Measurements from ENCODE around the gene FARS2. TPM values are rescaled to one million over a fixed set of nuclear protein-coding genes. Genes with fewer than 3 reads are reported as not detected.

The FARS2 gene
- total and polyA plus RNA-seq, 4 donors: 6.3 to 14.2 (median 10.5) TPM

GRCh38 chr6:5499644-5500306, 238.5 kb downstream of the FARS2 start:
- H3K36me3 ChIP-seq (ENCODE audit: control insufficient read depth in 1 of 2, insufficient read depth in 2 of 2, low read length in 1 of 2): no peaks in the 10 kb centered on the region
- H3K9me3 ChIP-seq (ENCODE audit: control insufficient read depth, low read length): no peaks in the 10 kb centered on the region
- WGBS, 2 donors: 25 to 31% methylated on average over 6 of the region's 6 CpGs
- H3K27me3 ChIP-seq (ENCODE audit: control insufficient read depth in 1 of 2, insufficient read depth in 2 of 2, low read length in 1 of 2): no peaks in the 10 kb centered on the region
- no peak overlapping the region for H3K27ac ChIP-seq (ENCODE audit: low read depth in 1 of 2, low read length in 2 of 2)
- H3K4me3 ChIP-seq (ENCODE audit: low read length in 2 of 2): no peak overlapping the region
- intact Hi-C loops (cut with DNase I): loop anchor here in 1 of 2 donors (10.0 kb wide), 1 partner anchor 265 kb away; no protein-coding TSS in a partner anchor
- DNase-seq: no peak
- peaks cover 0 to 3% of the 10 kb centered on the region in 2 donors for H3K4me1 ChIP-seq (ENCODE audit: control insufficient read depth in 1 of 2, insufficient read depth in 2 of 2, low read length in 2 of 2)
- ATAC-seq (ENCODE audit: low FRiP score): no peak

- Histone ChIP-seq H3K4me3 (ENCODE audit: low read length in 2 of 2) (no peak overlapping the region), H3K36me3 (ENCODE audit: control insufficient read depth in 1 of 2, insufficient read depth in 2 of 2, low read length in 1 of 2) (no peaks in the 10 kb centered on the region), H3K4me1 (ENCODE audit: control insufficient read depth in 1 of 2, insufficient read depth in 2 of 2, low read length in 2 of 2) (peaks cover 0 to 3% of the 10 kb centered on the region in 2 donors), H3K27ac (ENCODE audit: low read depth in 1 of 2, low read length in 2 of 2) (no peak overlapping the region), H3K27me3 (ENCODE audit: control insufficient read depth in 1 of 2, insufficient read depth in 2 of 2, low read length in 1 of 2) (no peaks in the 10 kb centered on the region), H3K9me3 (ENCODE audit: control insufficient read depth, low read length) (no peaks in the 10 kb centered on the region)
- intact Hi-C loops (cut with DNase I): no loop called here
- 90 to 94% methylated on average over 3 of the region's 3 CpGs for WGBS, 2 donors
- DNase-seq (no peak), ATAC-seq (ENCODE audit: low FRiP score) (no peak)
Measured at GRCh38 chr6:5501837-5502236, 240.5 kb downstream of the FARS2 start.

- WGBS, 2 donors: 97 to 98% methylated on average over 1 of the region's 1 CpG
- no peak overlapping the region for H3K4me3 ChIP-seq (ENCODE audit: low read length in 2 of 2)
- no peaks in the 10 kb centered on the region for H3K36me3 ChIP-seq (ENCODE audit: control insufficient read depth in 1 of 2, insufficient read depth in 2 of 2, low read length in 1 of 2)
- H3K27me3 ChIP-seq (ENCODE audit: control insufficient read depth in 1 of 2, insufficient read depth in 2 of 2, low read length in 1 of 2): no peaks in the 10 kb centered on the region
- intact Hi-C loops (cut with DNase I): no loop called here
- no peaks in the 10 kb centered on the region for H3K9me3 ChIP-seq (ENCODE audit: control insufficient read depth, low read length)
- ATAC-seq (ENCODE audit: low FRiP score) (no peak), DNase-seq (no peak)
- no peak overlapping the region for H3K27ac ChIP-seq (ENCODE audit: low read depth in 1 of 2, low read length in 2 of 2)
- peaks cover 0 to 3% of the 10 kb centered on the region in 2 donors for H3K4me1 ChIP-seq (ENCODE audit: control insufficient read depth in 1 of 2, insufficient read depth in 2 of 2, low read length in 2 of 2)
Measured at GRCh38 chr6:5504078-5504477, 242.8 kb downstream of the FARS2 start.

GRCh38 chr6:5506149-5506548, 244.8 kb downstream of the FARS2 start:
- intact Hi-C loops (cut with DNase I): no loop called here
- Histone ChIP-seq H3K9me3 (ENCODE audit: control insufficient read depth, low read length) (no peaks in the 10 kb centered on the region), H3K36me3 (ENCODE audit: control insufficient read depth in 1 of 2, insufficient read depth in 2 of 2, low read length in 1 of 2) (no peaks in the 10 kb centered on the region), H3K27ac (ENCODE audit: low read depth in 1 of 2, low read length in 2 of 2) (no peak overlapping the region), H3K4me3 (ENCODE audit: low read length in 2 of 2) (no peak overlapping the region), H3K27me3 (ENCODE audit: control insufficient read depth in 1 of 2, insufficient read depth in 2 of 2, low read length in 1 of 2) (no peaks in the 10 kb centered on the region), H3K4me1 (ENCODE audit: control insufficient read depth in 1 of 2, insufficient read depth in 2 of 2, low read length in 2 of 2) (no peaks in the 10 kb centered on the region)
- WGBS, 2 donors: 86 to 90% methylated on average over 4 of the region's 4 CpGs
- no peak for DNase-seq
- no peak for ATAC-seq (ENCODE audit: low FRiP score)

GRCh38 chr6:5506597-5506996, 245.3 kb downstream of the FARS2 start:
- intact Hi-C loops (cut with DNase I): no loop called here
- H3K27me3 ChIP-seq (ENCODE audit: control insufficient read depth in 1 of 2, insufficient read depth in 2 of 2, low read length in 1 of 2): no peaks in the 10 kb centered on the region
- ATAC-seq (ENCODE audit: low FRiP score) (no peak), DNase-seq (no peak)
- no peaks in the 10 kb centered on the region for H3K36me3 ChIP-seq (ENCODE audit: control insufficient read depth in 1 of 2, insufficient read depth in 2 of 2, low read length in 1 of 2)
- H3K9me3 ChIP-seq (ENCODE audit: control insufficient read depth, low read length): no peaks in the 10 kb centered on the region
- H3K27ac ChIP-seq (ENCODE audit: low read depth in 1 of 2, low read length in 2 of 2): no peak overlapping the region
- H3K4me3 ChIP-seq (ENCODE audit: low read length in 2 of 2): no peak overlapping the region
- 64 to 90% methylated on average over 4 of the region's 4 CpGs for WGBS, 2 donors
- H3K4me1 ChIP-seq (ENCODE audit: control insufficient read depth in 1 of 2, insufficient read depth in 2 of 2, low read length in 2 of 2): no peaks in the 10 kb centered on the region

GRCh38 chr6:5507131-5507681, 245.9 kb downstream of the FARS2 start:
- intact Hi-C loops (cut with DNase I): no loop called here
- no peaks in the 10 kb centered on the region for H3K9me3 ChIP-seq (ENCODE audit: control insufficient read depth, low read length)
- no peak for ATAC-seq (ENCODE audit: low FRiP score)
- H3K4me1 ChIP-seq (ENCODE audit: control insufficient read depth in 1 of 2, insufficient read depth in 2 of 2, low read length in 2 of 2): no peaks in the 10 kb centered on the region
- WGBS, 2 donors: 82 to 83% methylated on average over 4 of the region's 4 CpGs
- H3K4me3 ChIP-seq (ENCODE audit: low read length in 2 of 2): no peak overlapping the region
- no peaks in the 10 kb centered on the region for H3K27me3 ChIP-seq (ENCODE audit: control insufficient read depth in 1 of 2, insufficient read depth in 2 of 2, low read length in 1 of 2)
- no peak for DNase-seq
- H3K27ac ChIP-seq (ENCODE audit: low read depth in 1 of 2, low read length in 2 of 2): no peak overlapping the region
- H3K36me3 ChIP-seq (ENCODE audit: control insufficient read depth in 1 of 2, insufficient read depth in 2 of 2, low read length in 1 of 2): no peaks in the 10 kb centered on the region

GRCh38 chr6:5509106-5509505, 247.8 kb downstream of the FARS2 start:
- no peak for ATAC-seq (ENCODE audit: low FRiP score)

GRCh38 chr6:5510331-5511133, 249.2 kb downstream of the FARS2 start:
- DNase-seq (no peak), ATAC-seq (ENCODE audit: low FRiP score) (no peak)
- H3K36me3 ChIP-seq (ENCODE audit: control insufficient read depth in 1 of 2, insufficient read depth in 2 of 2, low read length in 1 of 2): no peaks in the 10 kb centered on the region
- H3K9me3 ChIP-seq (ENCODE audit: control insufficient read depth, low read length): no peaks in the 10 kb centered on the region
- WGBS, 2 donors: 87 to 92% methylated on average over 24 of the region's 24 CpGs
- no peak overlapping the region for H3K4me3 ChIP-seq (ENCODE audit: low read length in 2 of 2)
- intact Hi-C loops (cut with DNase I): no loop called here
- H3K4me1 ChIP-seq (ENCODE audit: control insufficient read depth in 1 of 2, insufficient read depth in 2 of 2, low read length in 2 of 2): no peaks in the 10 kb centered on the region
- H3K27me3 ChIP-seq (ENCODE audit: control insufficient read depth in 1 of 2, insufficient read depth in 2 of 2, low read length in 1 of 2): no peaks in the 10 kb centered on the region
- no peak overlapping the region for H3K27ac ChIP-seq (ENCODE audit: low read depth in 1 of 2, low read length in 2 of 2)

More at GRCh38 chr6:5509106-5509505, 247.8 kb downstream of the FARS2 start:
- Histone ChIP-seq H3K36me3 (ENCODE audit: control insufficient read depth in 1 of 2, insufficient read depth in 2 of 2, low read length in 1 of 2) (no peaks in the 10 kb centered on the region), H3K4me1 (ENCODE audit: control insufficient read depth in 1 of 2, insufficient read depth in 2 of 2, low read length in 2 of 2) (no peaks in the 10 kb centered on the region), H3K27me3 (ENCODE audit: control insufficient read depth in 1 of 2, insufficient read depth in 2 of 2, low read length in 1 of 2) (no peaks in the 10 kb centered on the region), H3K4me3 (ENCODE audit: low read length in 2 of 2) (no peak overlapping the region), H3K9me3 (ENCODE audit: control insufficient read depth, low read length) (no peaks in the 10 kb centered on the region), H3K27ac (ENCODE audit: low read depth in 1 of 2, low read length in 2 of 2) (no peak overlapping the region)
- no peak for DNase-seq
- 96% methylated on average over 8 of the region's 8 CpGs for WGBS, 2 donors
- intact Hi-C loops (cut with DNase I): no loop called here
